CD14-positive monocyte (primary cell): Measurements from ENCODE around the gene CTNNA3. TPM values are rescaled to one million over a fixed set of nuclear protein-coding genes. Genes with fewer than 3 reads are reported as not detected.

ENCODE experiments used
- DNase-seq, 3 donors: peaks; one replicate each; pipeline ENCODE4 v3.0.0-alpha.2; 2011 to 2022
- H2AFZ ChIP-seq: 2 replicates; pipeline ENCODE4 v1.6.0; 2012; ENCODE audit warnings: mild to moderate bottlenecking, low read depth, low read length, inconsistent platforms; ENCODE audit not compliant: insufficient read depth, poor library complexity, severe bottlenecking
- H3K27ac ChIP-seq, 2 donors: 1 replicate in 1 of 2; 2 replicates in 1 of 2; pipeline ENCODE4 v1.5.1; 2012 to 2013; ENCODE audit warnings: low read length in 2 of 2, control low read depth in 1 of 2, inconsistent platforms in 1 of 2, low read depth in 1 of 2, mild to moderate bottlenecking in 1 of 2
- H3K27me3 ChIP-seq, 2 donors: one replicate each; pipeline versions ENCODE4 v1.6.0 to v1.6.1; 2011 to 2013; ENCODE audit warnings: low read length in 2 of 2; ENCODE audit not compliant: control insufficient read depth in 2 of 2, insufficient read depth in 2 of 2
- H3K36me3 ChIP-seq, 2 donors: replicated peaks in 1 of 2; 1 replicate in 1 of 2; 2 replicates in 1 of 2; pipeline versions ENCODE4 v1.5.1 to v1.6.1; 2012 to 2013; ENCODE audit warnings: low read length in 2 of 2, control low read depth in 1 of 2, inconsistent platforms in 1 of 2, mild to moderate bottlenecking in 1 of 2; ENCODE audit not compliant: insufficient read depth in 2 of 2, control insufficient read depth in 1 of 2
- H3K4me1 ChIP-seq, 2 donors: 1 replicate in 1 of 2; 2 replicates in 1 of 2; pipeline versions ENCODE4 v1.5.1 to v1.6.1; 2012 to 2013; ENCODE audit warnings: low read length in 2 of 2, control low read depth in 1 of 2, inconsistent platforms in 1 of 2, mild to moderate bottlenecking in 1 of 2, moderate library complexity in 1 of 2; ENCODE audit not compliant: insufficient read depth in 2 of 2, control insufficient read depth in 1 of 2
- H3K4me2 ChIP-seq: replicated peaks from 2 replicates; pipeline ENCODE3; 2012; ENCODE audit warnings: low read length, moderate library complexity, mild to moderate bottlenecking; ENCODE audit not compliant: poor library complexity, severe bottlenecking; ENCODE audit errors: extremely low read depth
- H3K4me3 ChIP-seq, 3 experiments: fragments of 200-600 bp in 1 of 3; sonication (generic) in 1 of 3; replicated peaks in 1 of 3; 1 replicate in 2 of 3; 2 replicates in 1 of 3; pipeline ENCODE4 v1.5.1; 2011 to 2013; ENCODE audit warnings: low read length in 3 of 3, mild to moderate bottlenecking in 3 of 3, control low read depth in 2 of 3, low read depth in 2 of 3, inconsistent platforms in 1 of 3, moderate library complexity in 1 of 3
- H3K79me2 ChIP-seq: 2 replicates; pipeline ENCODE4 v1.6.0; 2012; ENCODE audit warnings: mild to moderate bottlenecking, control low read depth, inconsistent platforms, low read length, moderate library complexity; ENCODE audit not compliant: insufficient read depth
- H3K9ac ChIP-seq: 2 replicates; pipeline ENCODE4 v1.6.0; 2017; ENCODE audit warnings: low read length, mild to moderate bottlenecking; ENCODE audit not compliant: insufficient read depth, poor library complexity, severe bottlenecking
- H3K9me3 ChIP-seq, 2 donors: replicated peaks in 1 of 2; 1 replicate in 1 of 2; 2 replicates in 1 of 2; pipeline versions ENCODE4 v1.5.1 to v1.6.1; 2012 to 2013; ENCODE audit warnings: low read length in 2 of 2, control low read depth in 1 of 2; ENCODE audit not compliant: control insufficient read depth in 1 of 2, insufficient read depth in 1 of 2
- H4K20me1 ChIP-seq: 2 replicates; pipeline ENCODE4 v1.6.0; 2012; ENCODE audit warnings: mild to moderate bottlenecking, low read length, control low read depth, moderate library complexity; ENCODE audit not compliant: insufficient read depth
- H3K27ac Mint-ChIP-seq, 7 donors: one replicate each; pipeline ENCODE4 v1.8.0; 2020; ENCODE audit warnings: mild to moderate bottlenecking in 7 of 7, mixed read lengths in 7 of 7, moderate library complexity in 6 of 7, inconsistent platforms in 2 of 7
- H3K27me3 Mint-ChIP-seq, 3 donors: one replicate each; pipeline ENCODE4 v1.8.0; 2021 to 2022; ENCODE audit warnings: low read depth in 3 of 3, mild to moderate bottlenecking in 3 of 3, mixed read lengths in 3 of 3, moderate library complexity in 3 of 3, inconsistent platforms in 1 of 3
- H3K36me3 Mint-ChIP-seq, 2 donors: one replicate each; pipeline ENCODE4 v1.8.0; 2020; ENCODE audit warnings: mixed read lengths in 2 of 2, inconsistent platforms in 1 of 2, mild to moderate bottlenecking in 1 of 2
- H3K4me1 Mint-ChIP-seq: one replicate; pipeline ENCODE4 v1.8.0; 2020; ENCODE audit warnings: mild to moderate bottlenecking, mixed read lengths
- H3K4me3 Mint-ChIP-seq, 2 donors: one replicate each; pipeline ENCODE4 v1.8.0; 2020; ENCODE audit warnings: mild to moderate bottlenecking in 2 of 2, mixed read lengths in 2 of 2, moderate library complexity in 1 of 2
- H3K9me3 Mint-ChIP-seq, 7 donors: one replicate each; pipeline ENCODE4 v1.8.0; 2020 to 2022; ENCODE audit warnings: mixed read lengths in 7 of 7, mild to moderate bottlenecking in 6 of 7, moderate library complexity in 6 of 7, inconsistent platforms in 2 of 7
- CTCF ChIP-seq: fragments of 200-600 bp; IDR thresholded peaks from one replicate; pipeline ENCODE4 v1.8.0; 2022; ENCODE audit warnings: antibody characterized with exemption, mild to moderate bottlenecking
- WGBS: methylation state at CpG from one replicate; pipeline ENCODE4 v1.1.5; 2013; ENCODE audit warnings: missing lambda C conversion rate; ENCODE audit not compliant: insufficient coverage; 5-methylcytosine and 5-hydroxymethylcytosine counted together
- intact Hi-C, 2 donors: fragments of 100-400 bp; cut with micrococcal nuclease; formaldehyde crosslinking; loops; one replicate each; pipeline versions ENCODE4 v1.15.0 to v1.15.1; 2023
- polyA plus RNA-seq, 3 donors: library from polyadenylated mRNA; depleted of rRNA in 1 of 3; unstranded in 2 of 3; stranded (reverse) in 1 of 3; fragments of 300-500 nt in 2 of 3; fragments of >200 nt in 1 of 3; fragmentation: Illumina TruSeq in 2 of 3; gene quantifications; 1 replicate in 2 of 3; 2 replicates in 1 of 3; pipeline ENCODE4 v1.2.3, GENCODE V29; 2012 to 2021

The CTNNA3 gene
- polyA plus RNA-seq, 3 donors = not detected

GRCh38 chr10:66671562-66671961 lies 1024.4 kb downstream of the CTNNA3 start:
- Histone ChIP-seq H3K4me1 (no peaks in the 10 kb centered on the region), H3K36me3 (no peaks in the 10 kb centered on the region), H2AFZ (no peak overlapping the region), H3K79me2 (no peaks in the 10 kb centered on the region), H3K9me3 (no peaks in the 10 kb centered on the region), H3K9ac (no peak overlapping the region), H4K20me1 (no peaks in the 10 kb centered on the region), H3K4me2 (no peak overlapping the region), H3K27ac (no peak overlapping the region), H3K27me3 (no peaks in the 10 kb centered on the region), H3K4me3 (no peak overlapping the region)
- intact Hi-C loops = no loop called here
- no peak for DNase-seq
- no peak overlapping the region for H3K4me3 Mint-ChIP-seq
- H3K4me1 Mint-ChIP-seq = no peaks in the 10 kb centered on the region
- no peak for TF ChIP-seq CTCF
- WGBS = no CpG with 5 or more reads among the region's 1 CpG
- no peaks in the 10 kb centered on the region for H3K36me3 Mint-ChIP-seq
- no peak overlapping the region for H3K27ac Mint-ChIP-seq
- H3K27me3 Mint-ChIP-seq = peaks cover 0 to 1% (median 0%) of the 10 kb centered on the region in 3 donors
- peaks cover 0 to 5% (median 0%) of the 10 kb centered on the region in 7 donors for H3K9me3 Mint-ChIP-seq

DNA sequence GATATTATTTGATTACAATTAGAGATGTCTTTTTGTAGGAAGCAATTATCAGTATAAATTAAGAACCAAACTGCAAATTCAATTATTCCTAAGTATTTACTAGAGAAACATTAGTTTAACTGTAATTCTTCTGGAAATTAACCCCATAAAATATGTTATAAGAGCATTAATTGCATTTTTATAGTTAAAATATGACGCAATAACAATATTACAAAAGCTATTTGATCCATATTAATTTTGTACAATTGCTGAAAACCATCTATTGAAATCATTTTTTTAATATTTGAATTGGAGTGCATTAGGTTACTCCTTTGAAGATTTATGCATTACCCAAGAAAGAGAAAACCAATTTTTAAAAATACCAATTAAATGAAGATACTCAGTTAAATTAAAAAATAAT lies 1024.9 kb downstream of the CTNNA3 start:
- Mint-ChIP-seq H3K4me1 (no peaks in the 10 kb centered on the region), H3K9me3 (peaks cover 0 to 4% (median 0%) of the 10 kb centered on the region in 7 donors), H3K27me3 (peaks cover 0 to 1% (median 0%) of the 10 kb centered on the region in 3 donors), H3K36me3 (no peaks in the 10 kb centered on the region), H3K27ac (no peak overlapping the region), H3K4me3 (no peak overlapping the region)
- Histone ChIP-seq H3K79me2 (no peaks in the 10 kb centered on the region), H3K27ac (no peak overlapping the region), H3K9ac (no peak overlapping the region), H2AFZ (no peak overlapping the region), H3K36me3 (no peaks in the 10 kb centered on the region), H3K9me3 (no peaks in the 10 kb centered on the region), H3K4me2 (no peak overlapping the region), H3K4me3 (no peak overlapping the region), H3K27me3 (no peaks in the 10 kb centered on the region), H4K20me1 (no peaks in the 10 kb centered on the region), H3K4me1 (no peaks in the 10 kb centered on the region)
- no peak for TF ChIP-seq CTCF
- intact Hi-C loops = no loop called here
- WGBS = no CpG with 5 or more reads among the region's 1 CpG
- DNase-seq = no peak
